HG03558 (cell line): ENCODE results near the gene UBR4.
A peak's percentile ranks its signal among the peaks of the same experiment; 100 is the strongest.
"Not testable (repeated sequence)": the region's sequence is repeated elsewhere in the genome, so short reads cannot be mapped to it uniquely, and the experiment has no call there.

Source experiments
- ATAC-seq: cut with Tn5 transposase; IDR thresholded peaks from one replicate; pipeline ENCODE4 v1.9.1; 2021; ENCODE audit warnings: moderate number of reproducible peaks; ENCODE audit not compliant: unreplicated experiment; ENCODE audit errors: extremely low read depth

UBR4 gene

DNA sequence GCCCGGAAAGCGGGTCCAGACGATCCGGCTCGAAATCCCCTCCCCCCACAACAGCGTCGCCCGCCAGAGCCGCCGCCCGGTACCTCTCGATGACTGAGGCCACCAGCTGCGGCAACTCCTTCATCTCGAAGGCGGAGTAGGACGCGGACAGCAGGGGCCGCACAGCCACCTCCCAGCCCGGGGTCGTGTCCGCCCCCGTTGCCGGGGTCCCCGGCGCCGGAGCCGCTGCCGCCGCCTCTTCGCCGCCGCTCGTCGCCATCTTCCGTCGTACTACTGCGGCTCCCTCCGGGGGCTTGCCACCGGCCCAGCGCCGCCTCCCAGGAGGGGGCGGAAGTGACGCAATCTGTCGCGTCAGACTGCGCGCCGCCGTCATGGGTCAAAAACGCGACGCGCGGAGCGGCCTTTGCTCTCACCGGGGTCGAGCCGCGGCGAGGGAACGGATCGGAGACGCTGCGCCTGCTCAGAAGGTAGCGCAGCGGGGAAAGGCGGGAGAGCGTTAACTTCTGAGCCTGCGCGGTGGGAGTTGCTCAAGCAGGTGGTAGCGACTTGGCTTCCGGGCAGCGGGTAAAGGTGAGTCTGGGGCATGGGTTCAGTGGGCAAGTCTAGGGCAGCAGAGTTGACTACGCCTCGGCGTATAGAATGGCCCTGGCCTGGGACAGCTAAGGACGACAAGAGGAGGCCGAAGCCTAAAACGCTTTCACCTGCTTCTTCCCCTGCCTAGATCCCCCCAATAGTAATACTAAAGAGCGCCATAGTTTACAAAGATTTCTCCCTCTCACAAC lies at the start of gene UBR4:
Gene UBR4 (minus strand): TSS at position 277 of the 782 bp plus-strand sequence. CDS start 18 bp downstream, at position 259.
- peak; percentile 47 for ATAC-seq

DNA sequence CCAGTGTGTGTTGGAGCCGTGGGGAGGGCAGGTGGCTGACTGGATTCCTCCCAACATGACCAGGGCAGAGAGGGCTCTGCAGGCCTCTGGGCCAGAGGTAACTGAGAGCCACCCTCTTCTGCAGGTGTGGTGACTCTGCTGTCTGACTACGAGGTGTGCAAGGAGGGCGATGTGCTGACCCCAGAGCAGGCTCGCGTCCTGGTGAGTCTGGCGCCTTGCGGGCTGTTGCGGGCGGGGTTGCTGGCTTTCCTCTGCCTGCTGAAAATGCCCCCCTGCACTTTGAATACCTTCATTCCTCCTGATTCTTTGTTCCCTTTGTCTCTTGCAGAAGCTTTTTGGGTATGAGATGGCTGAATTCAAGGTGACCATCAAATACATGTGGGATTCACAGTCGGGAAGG lies 48.3 kb upstream of the UBR4 start:
- ATAC-seq: no peak

DNA sequence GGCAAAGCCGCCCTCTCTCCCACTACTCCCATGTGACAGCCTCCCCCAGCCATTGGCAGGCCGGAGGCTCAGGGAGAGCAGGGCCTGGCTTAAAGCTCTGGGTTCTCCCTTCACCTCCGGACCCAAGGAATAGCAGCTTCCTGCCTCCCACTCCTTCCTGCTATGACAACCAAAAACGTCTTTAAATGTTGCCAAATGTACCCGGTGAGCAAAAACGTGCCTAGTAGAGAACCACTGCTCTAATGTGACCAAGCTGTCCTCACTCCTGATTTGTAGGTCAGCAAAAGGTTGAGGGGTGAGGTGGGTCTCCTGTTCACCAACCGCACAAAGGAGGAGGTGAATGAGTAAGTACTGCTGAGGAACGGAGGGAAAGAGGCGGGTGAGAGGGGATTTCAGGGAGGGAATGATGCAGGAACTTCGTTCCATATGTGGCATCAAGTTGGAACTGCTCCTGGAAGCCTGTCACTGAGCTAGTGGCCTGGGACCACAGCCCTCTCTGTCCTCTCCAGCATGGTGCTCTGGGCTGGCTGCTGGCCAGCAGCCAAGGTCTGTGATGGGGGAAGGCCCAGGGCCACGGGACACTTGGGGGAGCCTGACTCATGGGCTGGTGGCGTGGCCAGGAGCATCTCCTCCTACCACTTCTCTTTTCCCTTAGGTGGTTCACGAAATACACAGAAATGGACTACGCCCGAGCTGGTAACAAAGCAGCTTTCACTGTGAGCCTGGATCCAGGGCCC lies 47.3 kb upstream of the UBR4 start:
- ATAC-seq: no peak

DNA sequence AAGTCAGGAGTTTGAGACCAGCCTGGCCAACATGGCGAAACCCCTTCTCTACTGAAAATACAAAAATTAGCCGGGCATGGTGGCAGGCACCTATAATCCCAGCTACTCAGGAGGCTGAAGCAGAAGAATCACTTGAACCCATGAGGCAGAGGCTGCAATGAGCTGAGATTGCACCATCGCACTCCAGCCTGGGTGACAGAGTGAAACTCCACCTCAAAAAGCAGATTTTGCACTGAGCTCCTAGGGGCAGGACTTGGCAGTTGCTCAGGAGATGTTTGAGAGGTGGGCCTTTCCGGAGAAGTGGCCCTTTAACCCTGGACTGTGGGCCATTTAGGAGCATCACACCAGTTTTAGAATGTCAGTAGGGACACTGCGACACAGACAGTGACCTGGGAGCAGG lies 46.2 kb upstream of the UBR4 start:
- not testable (repeated sequence) for ATAC-seq

DNA sequence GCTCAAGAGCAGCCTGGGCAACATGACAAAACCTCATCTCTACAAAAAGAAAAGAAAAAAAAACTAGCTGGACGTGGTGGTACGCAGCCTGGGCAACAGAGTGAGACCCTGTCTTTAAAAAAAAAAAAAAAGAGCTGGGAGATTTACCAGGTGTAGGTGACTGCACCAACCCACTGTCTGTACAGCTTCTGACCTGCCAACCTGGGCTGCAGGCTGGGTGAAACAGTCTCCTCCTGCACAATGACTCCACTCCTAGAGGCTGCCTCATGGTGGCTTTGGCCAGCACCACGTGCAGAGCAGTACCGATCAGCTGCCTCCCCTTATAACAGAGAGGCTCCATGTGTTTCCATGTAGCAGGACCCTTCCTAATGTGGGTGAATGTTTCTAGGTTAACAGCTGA lies 45.2 kb upstream of the UBR4 start:
- no peak for ATAC-seq

DNA sequence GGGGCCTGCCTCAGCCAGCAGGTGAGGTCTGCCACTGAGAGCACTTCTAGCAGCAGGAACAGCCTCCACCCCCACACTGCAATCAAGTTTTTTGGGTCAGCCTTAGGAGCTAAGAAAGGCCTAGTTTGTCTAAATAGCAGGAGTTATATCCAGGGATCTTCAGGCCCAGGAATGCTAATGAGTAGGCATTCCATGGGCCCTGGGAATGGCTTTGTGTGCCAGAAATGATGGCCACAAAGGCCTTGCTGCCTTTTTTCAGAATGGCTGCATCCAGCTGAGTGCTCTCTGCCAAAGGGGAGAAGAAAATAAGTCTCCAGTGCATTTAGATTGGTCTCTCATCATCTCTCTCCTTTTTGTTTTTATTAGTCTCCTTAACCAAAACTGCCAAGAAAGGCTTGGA lies 44.4 kb upstream of the UBR4 start:
- no peak for ATAC-seq

DNA sequence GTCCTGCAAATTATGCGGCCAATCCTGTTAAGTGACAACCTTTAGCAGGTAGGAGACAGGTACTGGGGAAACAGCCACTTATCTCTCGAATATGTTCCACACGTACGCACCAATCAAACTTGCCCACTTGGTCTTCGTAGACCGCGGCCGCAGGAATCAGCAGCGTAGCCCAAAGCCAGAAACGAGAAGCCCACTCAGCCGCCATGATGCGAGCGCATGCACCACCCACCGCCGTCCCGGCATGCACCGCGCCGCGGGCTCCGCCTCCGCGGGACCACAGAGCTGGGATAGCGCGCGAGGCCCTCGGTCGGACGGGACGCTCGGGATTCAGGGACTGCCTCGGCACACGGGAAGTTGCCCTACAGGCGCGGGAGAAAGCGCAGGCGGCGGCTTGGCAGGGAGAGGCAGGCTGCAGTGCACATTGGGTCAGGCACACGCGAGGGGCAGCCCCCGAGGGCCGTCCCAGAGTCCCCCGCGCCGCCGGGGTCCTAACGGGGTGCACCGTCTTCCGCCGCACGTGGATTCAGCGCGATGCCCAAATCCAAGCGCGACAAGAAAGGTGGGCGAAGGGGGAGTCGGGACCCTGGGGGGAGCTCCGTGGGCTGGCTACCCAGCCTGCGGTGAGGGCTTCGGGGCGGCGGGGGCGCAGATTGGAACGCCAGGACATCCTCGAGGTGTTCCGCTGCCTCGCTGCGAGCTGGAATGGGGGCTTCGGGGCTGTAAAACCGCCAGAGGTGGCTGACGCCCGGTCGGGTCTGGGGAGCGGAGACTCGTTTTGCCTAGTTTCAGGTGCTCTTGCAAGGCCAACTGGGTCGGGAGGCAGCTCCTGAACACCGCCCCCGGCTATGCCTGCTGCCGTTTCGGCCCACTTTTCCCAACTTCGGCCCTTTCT lies 41.5 kb upstream of the UBR4 start, which contains the start of the genes EMC1 and MRTO4:
Gene EMC1 (minus strand): TSS at position 220 of the 892 bp plus-strand sequence. CDS start 15 bp downstream, at position 205.
Gene MRTO4 (plus strand): TSS at position 501 of the 892 bp plus-strand sequence. CDS start 31 bp downstream, at position 532.
- ATAC-seq: peak; percentile 55

DNA sequence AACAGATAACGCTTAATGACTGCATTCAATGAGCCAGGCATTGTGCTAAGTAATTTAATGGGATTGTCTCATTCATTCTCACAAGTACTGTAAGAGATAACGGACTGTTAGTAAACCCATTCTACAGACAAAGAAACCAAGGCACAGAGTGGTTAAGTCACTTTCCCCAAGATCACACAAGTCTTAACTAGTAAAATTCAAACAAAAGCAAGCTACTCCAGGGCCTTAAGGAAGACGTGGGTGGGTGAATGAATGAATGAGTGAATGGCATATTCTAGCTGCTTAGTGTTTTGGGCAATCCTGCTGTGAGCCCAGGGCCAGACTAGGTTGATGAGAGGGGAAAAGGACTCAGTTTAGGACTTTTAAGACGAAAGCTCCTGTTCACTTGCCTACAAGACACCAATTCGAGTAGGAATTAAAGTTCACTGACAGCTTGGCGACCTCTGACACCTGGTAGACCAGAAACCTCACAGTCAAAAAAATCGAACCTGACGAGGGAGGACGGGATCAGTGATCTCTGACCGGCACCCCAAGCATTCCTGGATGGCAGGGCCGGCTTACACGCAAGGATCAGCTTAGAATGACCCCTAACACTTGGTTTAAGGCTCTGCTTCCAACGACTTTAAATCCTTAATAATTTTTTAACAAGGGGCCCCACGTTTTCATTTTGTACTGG lies 40.7 kb upstream of the UBR4 start:
- no peak for ATAC-seq

DNA sequence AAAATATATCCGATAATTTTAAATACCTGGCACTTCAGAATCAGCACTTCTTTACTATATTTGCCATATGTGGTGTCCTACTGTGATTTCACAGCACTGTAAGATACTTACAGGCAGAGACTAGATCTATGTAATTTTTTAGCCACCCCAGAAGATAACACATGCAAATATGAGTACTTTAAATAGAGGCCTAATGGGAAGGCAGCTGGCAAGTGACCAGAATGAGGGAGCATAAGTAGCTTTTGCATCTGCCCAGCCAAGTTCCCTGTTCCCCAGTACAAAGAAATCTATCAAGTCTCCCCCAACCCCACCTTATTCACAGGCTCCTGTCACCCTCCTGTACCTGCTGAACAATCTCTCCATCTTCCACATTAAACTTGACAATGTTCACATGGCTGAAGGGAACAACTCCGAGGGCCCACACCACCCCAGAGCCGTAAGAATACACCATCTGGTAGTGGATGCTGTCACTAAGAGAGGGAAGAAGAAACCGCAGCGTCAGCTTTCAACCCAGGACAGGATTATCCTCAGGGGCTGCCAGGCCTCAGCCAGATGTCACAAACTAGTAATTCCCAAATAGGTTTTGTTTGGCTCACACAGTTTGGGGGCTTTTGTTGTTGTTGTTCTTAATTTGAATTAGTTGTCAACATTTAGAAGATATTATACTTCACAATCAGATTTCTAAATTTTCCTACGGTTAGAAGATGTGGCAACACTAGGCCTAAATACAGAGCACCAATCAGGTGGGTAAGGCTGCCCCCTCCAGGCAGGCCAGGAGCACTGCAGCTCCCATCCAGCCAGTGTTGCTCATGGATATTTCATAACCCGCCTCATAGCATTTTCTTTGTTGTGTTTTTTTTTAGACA lies 30.8 kb upstream of the UBR4 start:
- ATAC-seq: no peak

DNA sequence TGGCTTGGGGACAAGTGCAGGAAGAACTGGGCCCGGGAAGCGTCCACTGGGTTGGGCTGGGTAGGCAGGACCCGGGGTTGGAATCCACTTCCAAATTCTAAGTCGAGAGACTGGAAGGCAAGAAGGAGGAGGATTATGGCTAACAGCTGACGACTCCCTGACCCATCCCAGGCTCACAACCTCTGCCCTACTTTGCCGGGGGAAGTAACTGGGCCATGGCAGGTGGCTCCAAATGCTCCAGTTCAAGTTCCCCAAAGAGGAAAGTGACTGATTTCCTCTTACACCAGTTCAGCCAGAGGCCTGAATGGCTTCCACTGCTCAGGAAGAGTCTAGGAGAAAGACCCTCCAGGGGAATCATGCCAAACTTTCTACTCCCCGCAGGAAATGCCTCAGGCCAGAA lies 29.8 kb upstream of the UBR4 start:
- ATAC-seq: no peak

DNA sequence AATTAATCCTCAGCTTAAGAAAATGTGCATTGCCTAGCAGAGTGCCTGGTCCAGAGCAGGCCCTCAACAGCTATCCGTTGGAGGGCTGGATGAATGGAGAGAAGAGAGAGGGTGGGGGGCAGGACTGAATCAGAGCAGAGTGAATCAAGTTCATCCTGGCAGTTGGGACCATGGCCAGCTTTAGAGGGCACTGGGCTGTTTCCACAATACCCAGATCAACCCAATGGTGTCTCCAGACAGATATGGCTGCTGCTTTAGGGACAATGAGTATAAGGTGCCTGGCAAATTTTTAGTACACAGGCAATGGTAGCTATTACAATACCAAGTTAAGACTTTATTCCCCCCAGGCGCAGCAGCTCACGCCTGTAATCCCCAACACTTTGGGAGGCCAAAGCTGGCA lies 24.2 kb upstream of the UBR4 start:
- ATAC-seq: no peak

DNA sequence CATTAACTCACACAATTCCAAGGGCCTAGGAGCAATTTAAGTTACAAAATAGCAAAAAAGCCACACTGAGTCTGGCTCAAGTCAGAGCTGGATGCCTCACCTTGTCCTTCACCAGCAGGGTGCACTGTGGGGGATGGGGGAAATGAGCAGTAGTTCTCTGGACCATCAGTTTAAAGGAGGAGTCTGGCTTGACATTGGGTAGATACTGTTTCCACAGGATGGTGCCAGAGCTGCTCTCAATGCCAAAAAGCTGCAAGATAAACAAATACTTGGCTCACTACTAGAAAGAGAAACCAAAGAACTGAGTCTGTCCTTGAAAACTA lies 22.4 kb upstream of the UBR4 start:
- no peak for ATAC-seq

DNA sequence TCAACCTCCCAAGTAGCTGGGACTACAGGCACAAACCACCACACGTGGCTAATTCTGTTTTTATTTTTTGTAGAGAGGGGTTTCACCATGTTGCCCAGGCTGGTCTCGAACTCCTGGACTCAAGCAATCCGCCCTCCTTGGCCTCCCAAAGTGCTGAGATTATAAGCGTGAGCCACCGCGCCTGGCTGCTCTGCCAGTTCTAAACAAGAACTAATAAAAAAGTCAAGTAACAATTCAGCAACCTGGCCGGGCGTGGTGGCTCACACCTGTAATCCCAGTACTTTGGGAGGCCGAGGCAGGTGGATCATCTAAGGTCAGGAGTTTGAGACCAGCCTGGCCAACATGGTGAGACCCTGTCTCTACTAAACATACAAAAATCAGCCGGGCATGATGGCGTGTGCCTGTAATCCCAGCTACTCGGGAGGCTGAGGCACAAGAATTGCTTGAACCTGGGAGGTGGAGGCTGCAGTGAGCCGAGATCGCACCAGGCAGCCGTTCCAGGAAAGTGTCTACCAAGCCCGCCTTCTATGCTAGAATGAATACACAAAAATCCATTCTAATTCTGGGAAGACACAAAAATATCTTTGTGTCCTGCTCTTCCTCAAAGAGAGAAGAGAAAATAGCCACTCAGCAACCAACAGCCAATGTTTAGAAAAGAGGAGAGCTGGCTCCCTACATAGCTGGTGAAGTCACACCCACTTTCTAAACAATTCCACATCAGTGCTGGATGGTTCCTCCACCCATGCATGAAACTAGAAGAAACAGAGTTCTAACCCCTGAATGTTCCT lies 21.9 kb upstream of the UBR4 start:
- ATAC-seq: not testable (repeated sequence)

DNA sequence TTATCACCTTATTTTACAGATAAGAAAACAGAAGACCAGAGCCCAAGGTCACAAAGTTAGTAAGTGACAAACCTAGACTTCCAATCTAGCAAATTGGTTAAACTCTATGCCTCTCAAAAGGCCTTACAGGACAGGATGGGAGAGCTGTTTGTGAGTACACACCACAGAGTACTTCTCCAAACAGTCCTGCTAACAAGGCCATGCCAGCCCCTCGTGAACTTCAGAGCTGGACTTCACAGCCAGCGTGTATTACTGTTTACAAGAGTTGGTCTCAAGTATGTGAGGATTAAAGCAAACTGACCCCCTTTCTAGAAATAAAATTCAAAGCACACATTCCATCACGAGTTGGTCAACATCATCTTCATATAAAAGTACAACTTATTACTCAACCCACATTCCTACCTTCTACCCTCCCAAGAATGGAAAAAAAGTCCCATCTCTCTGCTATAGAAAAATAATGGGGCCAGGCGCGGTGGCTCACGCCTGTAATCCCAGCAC lies 19.8 kb upstream of the UBR4 start:
- ATAC-seq: no peak

DNA sequence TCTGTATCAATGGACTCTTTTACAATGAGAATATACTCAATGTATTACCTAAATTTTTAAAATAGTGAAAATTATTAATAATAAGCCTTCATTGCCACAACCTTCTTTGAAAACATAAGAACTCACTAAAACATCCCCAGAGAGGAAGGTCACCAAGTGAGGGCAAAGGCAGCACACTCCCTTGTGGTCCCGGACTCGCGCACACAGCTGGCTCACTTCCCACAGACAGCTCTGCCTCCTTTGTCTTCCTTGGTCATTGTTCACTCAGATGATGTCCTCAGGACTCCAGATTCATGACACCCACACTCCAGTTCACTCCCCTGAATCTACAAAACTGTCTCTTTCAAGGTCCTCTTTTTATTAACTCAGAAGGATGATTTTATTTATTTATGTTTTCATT lies 19.2 kb upstream of the UBR4 start:
- ATAC-seq: no peak

DNA sequence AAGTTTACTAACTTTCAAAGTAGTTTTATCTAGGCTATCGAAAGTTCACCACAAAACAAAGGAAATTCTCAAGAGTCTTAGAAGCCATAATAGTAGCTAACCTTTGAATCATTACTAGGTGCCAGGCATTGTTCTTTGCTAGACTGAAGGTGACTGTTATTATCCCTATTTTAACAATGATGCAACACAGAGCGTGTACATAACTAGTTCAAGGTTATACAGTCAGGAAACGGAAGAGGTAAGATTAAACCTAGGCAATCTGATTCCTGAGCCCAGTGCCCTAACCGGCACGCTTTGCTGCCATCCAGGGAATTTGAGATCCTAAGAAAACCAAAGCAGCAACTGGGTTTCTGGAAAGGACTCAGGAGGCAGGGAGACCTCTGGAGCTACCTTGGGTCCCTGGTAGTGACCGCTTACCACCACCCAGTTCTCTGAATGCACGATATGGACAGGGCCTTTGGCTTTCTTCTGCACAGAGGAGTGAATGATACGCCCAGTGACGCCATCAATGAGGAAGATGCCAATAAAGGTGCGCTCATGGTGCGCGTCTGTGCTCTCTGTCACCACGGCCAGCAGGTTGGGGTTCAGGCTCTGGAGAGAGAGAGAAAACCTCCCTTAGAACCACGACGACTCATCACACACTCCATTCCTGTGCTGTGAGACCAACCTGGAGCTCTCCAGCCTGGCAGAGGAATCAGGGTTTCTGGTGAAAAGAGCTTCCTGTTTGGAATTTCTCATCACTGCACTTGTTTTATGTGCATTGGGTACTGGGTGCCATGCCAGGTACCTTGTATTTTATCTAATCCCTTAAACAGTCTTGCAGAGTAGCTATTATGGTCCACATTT lies 13.1 kb upstream of the UBR4 start:
- ATAC-seq: no peak

DNA sequence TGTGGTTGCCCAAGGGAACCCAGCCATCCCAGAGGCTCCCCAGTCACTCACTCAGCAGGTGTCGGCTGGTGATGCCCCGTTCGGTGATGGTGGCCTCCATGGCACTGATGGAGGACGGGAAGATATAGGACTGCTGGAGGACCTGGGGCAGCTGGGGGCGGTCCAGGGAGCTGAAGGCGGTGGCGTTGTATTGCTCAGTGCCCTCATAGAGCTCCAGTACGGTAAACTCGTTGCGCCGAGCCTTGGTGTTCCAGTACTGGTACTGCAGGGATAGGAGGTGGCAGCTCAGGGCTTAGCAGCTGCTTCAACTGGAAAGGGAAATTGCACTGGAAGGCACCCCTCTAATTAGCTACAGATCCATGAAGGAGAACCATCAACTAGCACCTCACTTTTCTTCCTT lies 12.5 kb upstream of the UBR4 start:
- no peak for ATAC-seq
